OCI-LY1 (cell line): Measurements from ENCODE around the gene PDXP.

Experiments
- EZH2 ChIP-seq: fragments of 200-600 bp; sonication (generic), shearing (Covaris generic); IDR thresholded peaks from 2 replicates; pipeline ENCODE4 v1.8.0; 2017; ENCODE audit warnings: borderline replicate concordance, mixed run types, mild to moderate bottlenecking, antibody characterized with exemption, low read length, moderate library complexity, mixed read lengths
- TF ChIP-seq, protein P1 (sequence below): fragments of 200-600 bp; sonication (generic), shearing (Covaris generic); IDR thresholded peaks from 2 replicates; pipeline ENCODE4 v1.5.1; 2017; ENCODE audit warnings: mild to moderate bottlenecking, antibody characterized with exemption, low read length, moderate library complexity, mixed read lengths

GRCh38 chr22:37647928-37648327 lies 10.6 kb upstream of the PDXP start:
- TF ChIP-seq, protein P1, sequence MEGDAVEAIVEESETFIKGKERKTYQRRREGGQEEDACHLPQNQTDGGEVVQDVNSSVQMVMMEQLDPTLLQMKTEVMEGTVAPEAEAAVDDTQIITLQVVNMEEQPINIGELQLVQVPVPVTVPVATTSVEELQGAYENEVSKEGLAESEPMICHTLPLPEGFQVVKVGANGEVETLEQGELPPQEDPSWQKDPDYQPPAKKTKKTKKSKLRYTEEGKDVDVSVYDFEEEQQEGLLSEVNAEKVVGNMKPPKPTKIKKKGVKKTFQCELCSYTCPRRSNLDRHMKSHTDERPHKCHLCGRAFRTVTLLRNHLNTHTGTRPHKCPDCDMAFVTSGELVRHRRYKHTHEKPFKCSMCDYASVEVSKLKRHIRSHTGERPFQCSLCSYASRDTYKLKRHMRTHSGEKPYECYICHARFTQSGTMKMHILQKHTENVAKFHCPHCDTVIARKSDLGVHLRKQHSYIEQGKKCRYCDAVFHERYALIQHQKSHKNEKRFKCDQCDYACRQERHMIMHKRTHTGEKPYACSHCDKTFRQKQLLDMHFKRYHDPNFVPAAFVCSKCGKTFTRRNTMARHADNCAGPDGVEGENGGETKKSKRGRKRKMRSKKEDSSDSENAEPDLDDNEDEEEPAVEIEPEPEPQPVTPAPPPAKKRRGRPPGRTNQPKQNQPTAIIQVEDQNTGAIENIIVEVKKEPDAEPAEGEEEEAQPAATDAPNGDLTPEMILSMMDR, result no peak
- TF ChIP-seq EZH2, result no peak
